Stomach (tissue), 9 donors: ENCODE measurements around the gene KRTCAP2. TPM values are rescaled to one million over a fixed set of nuclear protein-coding genes. Genes with fewer than 3 reads are reported as not detected.
"Not testable (repeated sequence)": the region's sequence is repeated elsewhere in the genome, so short reads cannot be mapped to it uniquely, and the experiment has no call there.

Source experiments
- DNase-seq, 2 donors: peaks; one replicate each; pipeline versions ENCODE4 v3.0.0 to v3.0.0-alpha.2; 2013 to 2019
- H3K27ac ChIP-seq, 5 donors: fragments of 200-600 bp in 4 of 5; sonication (generic) in 4 of 5; one replicate each; pipeline ENCODE4 v1.5.1; 2013 to 2019; ENCODE audit warnings: mild to moderate bottlenecking in 1 of 5, moderate library complexity in 1 of 5
- H3K27me3 ChIP-seq, 3 donors: fragments of 200-600 bp; sonication (generic); one replicate each; pipeline ENCODE4 v1.5.1; 2017 to 2019; ENCODE audit warnings: mixed run types in 1 of 3
- H3K36me3 ChIP-seq, 4 donors: fragments of 200-600 bp; sonication (generic); 1 replicate in 3 of 4; 2 replicates in 1 of 4; pipeline ENCODE4 v1.5.1; 2016 to 2019
- H3K4me1 ChIP-seq, 4 donors: fragments of 200-600 bp; sonication (generic); one replicate each; pipeline ENCODE4 v1.5.1; 2016 to 2019
- H3K4me3 ChIP-seq, 4 donors: fragments of 200-600 bp; sonication (generic) in 3 of 4; one replicate each; pipeline ENCODE4 v1.5.1; 2016 to 2019; ENCODE audit warnings: mild to moderate bottlenecking in 1 of 4
- H3K9me3 ChIP-seq, 4 donors: fragments of 200-600 bp; sonication (generic); one replicate each; pipeline ENCODE4 v1.5.1; 2016 to 2019
- CTCF ChIP-seq, 7 experiments: fragments of 450-650 bp in 4 of 7; fragments of 200-600 bp in 3 of 7; sonication (generic) in 3 of 7; IDR thresholded peaks; one replicate each; pipeline ENCODE4 v1.5.1; 2016 to 2019; ENCODE audit warnings: antibody characterized with exemption in 7 of 7, control low read depth in 2 of 7, mild to moderate bottlenecking in 1 of 7
- EP300 ChIP-seq: sonication (generic); formaldehyde crosslinking; IDR thresholded peaks from one replicate; pipeline ENCODE4 v1.6.1; 2017; ENCODE audit warnings: antibody characterized with exemption
- POLR2A ChIP-seq, 4 donors: fragments of 450-650 bp; IDR thresholded peaks; one replicate each; pipeline ENCODE4 v1.6.1; 2016; ENCODE audit warnings: antibody characterized with exemption in 4 of 4, control low read depth in 2 of 4, mild to moderate bottlenecking in 1 of 4, moderate library complexity in 1 of 4
- POLR2AphosphoS5 ChIP-seq, 3 donors: sonication (generic); formaldehyde crosslinking; IDR thresholded peaks; one replicate each; pipeline ENCODE4 v1.6.1; 2016; ENCODE audit warnings: antibody characterized with exemption in 3 of 3
- WGBS, 5 donors: extraction: QIAGEN DNeasy Blood & Tissue Kit in 3 of 5; methylation state at CpG; one replicate each; pipeline versions ENCODE4 v1.1.5 to v1.1.7; 2013 to 2018; 5-methylcytosine and 5-hydroxymethylcytosine counted together
- intact Hi-C: fragments of 100-400 bp; cut with DNase I; formaldehyde crosslinking; loops from one replicate; pipeline ENCODE4 v1.15.1; 2023; ENCODE audit warnings: low total_unique reads
- polyA plus RNA-seq, 3 donors: library from polyadenylated mRNA; stranded (reverse); fragments of 200-250 nt; gene quantifications; one replicate each; pipeline ENCODE4 v1.2.3, GENCODE V29; 2013
- total RNA-seq, 5 donors: library from RNA; depleted of rRNA; stranded (reverse); fragments of >200 nt; gene quantifications; one replicate each; pipeline versions ENCODE4 v1.1.0 to v1.2.3, GENCODE V29; 2014 to 2016
- donor health status: healthy with polysubstance abuse.
- donor health status: Bipolar disorder and iron deficiency.
- donor health status: healthy.

Gene KRTCAP2
- total and polyA plus RNA-seq, 8 donors: 60.8 to 399 (median 184) TPM

GRCh38 chr1:155218854-155219591 is 45.9 kb upstream of the KRTCAP2 start:
- H3K27me3 ChIP-seq: no peaks in the 10 kb centered on the region
- DNase-seq: peak in 1 of 2 donors; percentile 87
- 35 to 43% (median 41%) methylated on average over 7 of the region's 7 CpGs for WGBS, 5 donors
- peak overlapping the region in 1 of 5 donors; percentile 5 for H3K27ac ChIP-seq
- intact Hi-C loops: no loop called here
- H3K4me3 ChIP-seq: peak overlapping the region in 1 of 4 donors; percentile 5
- H3K36me3 ChIP-seq: peaks cover 0 to 19% (median 11%) of the 10 kb centered on the region in 4 donors
- TF ChIP-seq POLR2A (IDR thresholded peaks at IDR 0.05): no peak
- TF ChIP-seq POLR2AphosphoS5 (IDR thresholded peaks at IDR 0.05): peak in 1 of 3 donors; percentile 57
- no peak for TF ChIP-seq EP300
- no peak for TF ChIP-seq CTCF (IDR thresholded peaks at IDR 0.05)
- no peaks in the 10 kb centered on the region for H3K9me3 ChIP-seq
- peaks cover 5 to 14% (median 9%) of the 10 kb centered on the region in 4 donors for H3K4me1 ChIP-seq

- intact Hi-C loops, H3K27ac ChIP-seq, H3K4me3 ChIP-seq, H3K9me3 ChIP-seq, H3K27me3 ChIP-seq, DNase-seq: not testable (repeated sequence)
- Histone ChIP-seq H3K4me1 (peaks cover 8 to 21% (median 13%) of the 10 kb centered on the region in 4 donors), H3K36me3 (peaks cover 0 to 42% (median 28%) of the 10 kb centered on the region in 4 donors)
- WGBS, 5 donors: 29 to 79% (median 76%) methylated on average over 1 to 9 of the region's 10 CpGs
Observed at GRCh38 chr1:155214702-155215101, 41.6 kb upstream of the KRTCAP2 start.

DNA sequence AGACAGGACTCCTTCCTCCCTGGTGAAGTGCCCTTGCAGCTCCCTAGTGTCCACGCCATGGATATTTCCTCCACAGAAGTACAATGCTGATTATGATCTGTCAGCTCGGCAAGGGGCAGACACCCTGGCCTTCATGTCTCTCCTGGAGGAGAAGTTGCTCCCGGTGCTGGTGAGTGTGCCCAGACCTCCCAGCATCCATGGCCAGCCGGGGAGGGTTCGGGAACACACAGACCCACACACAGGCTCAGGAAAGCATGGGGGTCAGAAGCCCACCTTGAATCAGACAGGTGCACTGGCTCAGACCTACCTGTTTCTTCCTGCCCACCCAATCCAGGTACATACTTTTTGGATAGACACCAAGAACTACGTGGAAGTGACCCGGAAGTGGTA is 38.9 kb upstream of the KRTCAP2 start:
- DNase-seq, H3K27me3 ChIP-seq, H3K4me3 ChIP-seq, intact Hi-C loops, H3K9me3 ChIP-seq: not testable (repeated sequence)
- 59 to 87% (median 78%) methylated on average over 3 to 7 of the region's 7 CpGs for WGBS, 5 donors
- H3K36me3 ChIP-seq: peaks cover 0 to 42% (median 28%) of the 10 kb centered on the region in 4 donors
- peak overlapping the region in 2 of 5 donors; percentile 4 to 43 for H3K27ac ChIP-seq
- H3K4me1 ChIP-seq: peaks cover 22 to 29% (median 27%) of the 10 kb centered on the region in 4 donors

DNA sequence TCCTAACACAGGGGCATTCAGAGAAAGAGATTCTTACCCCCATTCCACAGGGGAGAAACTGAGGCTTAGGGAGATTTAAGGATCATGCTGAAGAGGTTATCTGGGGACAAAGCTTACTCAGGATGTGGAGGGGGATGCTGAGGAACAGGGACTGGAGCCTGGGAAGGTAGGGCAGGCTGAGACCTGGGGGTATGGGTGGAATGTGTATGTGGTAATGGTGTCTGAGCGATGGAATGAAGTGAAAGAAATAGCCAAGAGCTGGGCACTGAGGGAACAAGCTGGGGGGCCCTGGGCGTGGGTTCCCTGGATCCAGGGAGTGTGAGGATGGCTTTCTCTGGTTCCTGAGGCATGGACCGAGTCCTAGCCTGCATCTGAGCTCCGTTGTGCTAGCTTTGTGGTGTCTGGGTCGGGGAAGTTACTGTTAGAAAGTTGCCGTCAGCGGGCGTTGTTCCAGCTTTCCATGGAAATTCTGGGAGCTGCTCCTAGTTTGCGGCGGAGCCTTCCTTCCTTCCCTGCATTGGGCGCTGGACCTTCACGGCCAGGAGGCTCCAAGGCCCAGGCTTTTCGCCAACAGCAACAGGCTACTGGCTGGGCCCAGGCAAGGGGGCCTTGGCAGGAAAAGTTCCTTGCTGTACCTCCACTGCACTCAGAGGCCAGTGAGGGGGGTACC is 38.4 kb upstream of the KRTCAP2 start:
- Histone ChIP-seq H3K36me3 (peaks cover 0 to 42% (median 28%) of the 10 kb centered on the region in 4 donors), H3K4me3 (peak overlapping the region in 1 of 4 donors; percentile 4), H3K4me1 (peaks cover 26 to 34% (median 33%) of the 10 kb centered on the region in 4 donors), H3K27ac (peak overlapping the region in 2 of 5 donors; percentile 4 to 43)
- H3K27me3 ChIP-seq, intact Hi-C loops, H3K9me3 ChIP-seq, DNase-seq: not testable (repeated sequence)
- 71 to 90% (median 76%) methylated on average over 11 to 13 of the region's 13 CpGs for WGBS, 5 donors

GRCh38 chr1:155210314-155211104 is 37.4 kb upstream of the KRTCAP2 start:
- Histone ChIP-seq H3K9me3 (no peaks in the 10 kb centered on the region), H3K27ac (peak overlapping the region in 1 of 5 donors; percentile 98), H3K27me3 (no peaks in the 10 kb centered on the region), H3K36me3 (peaks cover 0 to 34% (median 23%) of the 10 kb centered on the region in 4 donors), H3K4me1 (peaks cover 26 to 42% (median 36%) of the 10 kb centered on the region in 4 donors), H3K4me3 (peak overlapping the region in 1 of 4 donors; percentile 4)
- DNase-seq: no peak
- TF ChIP-seq POLR2A (IDR thresholded peaks at IDR 0.05) (no peak), EP300 (no peak), CTCF (IDR thresholded peaks at IDR 0.05) (no peak), POLR2AphosphoS5 (IDR thresholded peaks at IDR 0.05) (no peak)
- WGBS, 5 donors: 68 to 88% (median 79%) methylated on average over 4 of the region's 4 CpGs
- intact Hi-C loops: no loop called here
